HTR-8/SVneo (cell line): ENCODE results near the gene TNFRSF1A.
"Not testable (repeated sequence)": the region's sequence is repeated elsewhere in the genome, so short reads cannot be mapped to it uniquely, and the experiment has no call there.

Source experiments
- DNase-seq: peaks from one replicate; pipeline ENCODE4 v3.0.0; 2011; ENCODE audit warnings: low spot score, mixed read lengths; ENCODE audit not compliant: insufficient read length
- FAIRE-seq: peaks from 2 replicates; lab custom pipeline; 2011; peaks lifted over from hg19 to GRCh38; lab: Jason Lieb, UNC

Gene TNFRSF1A

DNA sequence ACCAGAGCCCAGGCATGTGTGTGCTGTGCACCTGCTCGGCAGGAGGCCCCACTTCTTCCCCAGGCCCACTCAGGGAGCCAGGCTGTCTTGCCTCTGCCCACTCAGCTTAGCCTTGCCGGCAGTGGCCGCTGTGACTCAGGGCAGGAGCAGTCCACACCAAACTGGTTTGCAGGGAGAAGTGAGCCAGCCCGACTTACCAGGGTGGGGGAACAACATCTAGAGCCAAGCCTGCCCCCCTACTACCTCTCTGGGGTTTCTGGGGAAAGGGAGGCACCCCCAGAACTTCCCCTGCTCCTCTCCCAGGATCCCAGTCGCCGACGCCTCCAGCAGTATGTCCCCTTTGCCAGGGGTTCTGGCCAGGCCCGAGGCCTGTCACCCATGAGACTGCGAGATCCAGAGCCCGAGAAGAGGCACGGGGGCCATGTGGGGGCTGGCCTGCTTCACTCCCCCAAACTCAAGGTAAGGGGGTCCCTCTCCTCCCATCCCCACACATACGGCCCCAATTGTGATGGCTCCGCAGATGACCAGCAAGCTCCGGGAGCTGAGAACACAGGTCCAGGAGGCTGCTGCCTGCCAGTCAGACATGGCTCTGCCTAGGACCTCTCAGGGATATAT is 28.4 kb downstream of the TNFRSF1A start:
- FAIRE-seq (no peak), DNase-seq (no peak)

DNA sequence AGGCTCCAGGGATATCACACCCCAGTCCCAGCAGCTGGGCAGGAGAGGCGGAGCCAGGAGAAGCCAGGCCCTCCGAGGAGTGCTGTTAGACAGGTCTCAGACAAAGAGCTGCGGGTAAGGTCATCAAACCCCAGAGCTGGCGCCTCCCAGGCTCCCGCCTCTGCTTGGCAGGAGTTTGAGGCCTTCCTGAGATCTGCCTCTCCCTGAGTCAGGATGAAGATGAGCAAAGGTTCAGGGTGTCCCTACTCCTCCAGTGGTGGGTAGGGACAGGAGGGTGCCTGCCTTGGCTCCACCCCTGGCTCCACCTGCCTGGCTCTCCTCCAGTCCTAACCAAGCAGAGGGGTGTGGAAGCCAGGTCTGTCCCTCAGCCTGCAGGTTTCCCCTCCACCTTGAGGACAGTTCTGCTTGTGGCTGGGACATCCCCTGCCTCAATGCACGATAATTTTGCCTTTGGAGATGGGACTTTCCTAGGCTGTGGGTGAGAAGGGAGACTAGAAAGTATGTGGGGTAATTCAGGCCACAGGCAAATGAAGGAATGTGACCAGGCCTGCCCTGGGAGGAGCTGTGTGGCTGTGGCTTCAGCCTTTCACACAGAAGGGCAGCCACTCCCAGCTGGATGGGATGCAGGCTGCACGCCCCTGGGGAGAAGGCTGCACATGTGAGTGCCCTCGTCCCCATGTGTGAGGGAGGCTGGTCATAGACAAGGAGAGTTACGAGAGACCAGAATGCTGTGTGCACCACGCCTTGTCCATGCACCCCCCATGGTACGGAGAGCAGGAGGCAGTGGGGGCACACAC is 29.1 kb downstream of the TNFRSF1A start:
- DNase-seq (peak; percentile 55), FAIRE-seq (peak; percentile 94)

DNA sequence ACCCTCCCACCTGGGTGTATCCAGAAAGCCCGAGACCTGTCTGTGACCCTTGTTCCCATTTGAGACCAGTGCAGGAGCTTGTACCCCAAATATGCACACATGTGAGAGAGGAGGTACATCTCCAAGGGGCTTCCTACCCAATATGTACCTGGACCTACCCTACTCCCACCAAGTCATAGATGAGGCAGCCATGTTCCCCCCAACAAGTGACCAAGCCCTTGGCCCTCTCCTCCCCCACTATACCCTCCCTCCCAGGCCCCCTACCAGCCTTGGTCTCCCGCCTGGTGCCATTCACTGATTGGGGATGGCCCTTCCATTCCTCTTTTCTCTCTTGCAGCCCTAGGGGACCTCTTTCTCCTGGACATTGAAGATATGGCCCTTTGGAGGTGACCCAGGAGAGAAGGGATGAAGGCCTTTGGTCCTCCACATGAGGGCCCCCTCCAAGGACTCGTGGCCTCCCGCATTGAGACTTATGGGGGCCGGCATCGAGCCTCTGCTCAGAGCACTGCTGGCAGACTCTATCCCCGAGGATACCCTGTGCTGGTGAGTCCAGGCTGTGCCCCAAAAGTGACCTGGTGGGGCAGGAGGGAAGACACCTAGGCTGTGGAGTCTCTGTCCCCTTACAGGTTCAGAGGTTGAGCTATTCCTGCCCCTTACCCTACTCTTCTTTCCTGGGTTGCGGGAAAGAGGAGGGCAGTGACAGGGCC is 29.9 kb downstream of the TNFRSF1A start:
- no peak for FAIRE-seq
- DNase-seq = no peak

DNA sequence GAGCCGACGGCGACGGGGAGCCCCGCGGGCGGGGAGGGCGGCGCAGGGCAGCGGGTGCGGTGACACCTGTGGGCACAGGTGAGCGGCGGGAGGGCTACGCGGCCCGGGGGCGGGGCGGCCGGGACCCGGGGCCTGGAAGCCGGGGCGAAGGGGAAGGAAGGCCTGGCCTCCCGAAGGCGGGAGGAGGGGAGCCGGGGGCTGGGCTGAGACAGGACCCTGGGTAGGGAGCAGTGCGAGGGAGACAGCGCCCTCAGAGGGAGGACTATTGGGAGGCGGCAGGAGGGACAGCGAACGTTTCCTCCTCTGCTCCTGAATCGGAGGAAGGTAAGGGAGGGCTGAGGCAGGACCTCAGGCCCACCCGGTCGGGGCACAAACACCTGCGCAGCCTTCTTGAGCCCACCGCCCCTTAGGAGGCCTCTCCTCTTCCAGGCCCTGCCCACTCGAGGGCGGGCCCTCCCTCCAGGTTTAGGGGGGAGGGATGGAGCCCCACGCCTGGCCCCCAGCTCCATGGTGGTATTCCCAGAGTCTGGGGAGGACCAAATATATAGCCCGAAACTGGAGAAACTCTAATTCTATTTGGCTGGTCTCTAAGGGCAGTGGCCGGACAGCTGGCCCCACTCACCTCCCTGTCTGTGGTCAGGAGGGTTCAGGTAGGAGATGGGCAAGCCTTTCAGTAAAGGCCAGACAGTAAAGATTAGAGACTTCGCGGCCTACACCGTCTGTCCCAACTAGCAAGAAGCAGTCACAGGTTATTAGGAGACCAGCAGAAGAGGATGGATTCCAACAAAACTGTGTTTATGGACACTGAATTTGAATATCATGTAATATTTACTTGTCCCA is 30.9 kb downstream of the TNFRSF1A start:
- no peak for DNase-seq
- FAIRE-seq = no peak

DNA sequence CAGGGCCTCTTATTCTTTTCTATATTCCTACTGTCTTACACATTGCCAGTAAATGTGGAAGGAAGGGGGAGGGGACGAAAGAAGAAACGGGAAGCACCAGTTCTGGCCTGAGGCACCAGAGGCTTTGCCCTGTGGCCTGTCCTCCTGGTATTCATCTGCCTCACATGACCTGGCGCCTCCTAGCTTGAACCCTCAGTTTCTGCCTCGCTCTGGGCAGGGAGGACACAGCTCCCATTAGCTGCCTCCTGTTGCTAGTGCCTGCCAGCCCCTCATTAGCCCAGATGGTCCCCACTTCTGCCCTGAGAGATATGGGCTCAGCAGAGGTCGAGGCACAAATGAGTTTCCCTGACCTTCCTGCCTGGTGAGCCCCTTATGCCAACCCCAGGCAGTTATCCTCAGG is 34.3 kb downstream of the TNFRSF1A start:
- FAIRE-seq = peak; percentile 4
- DNase-seq = no peak

DNA sequence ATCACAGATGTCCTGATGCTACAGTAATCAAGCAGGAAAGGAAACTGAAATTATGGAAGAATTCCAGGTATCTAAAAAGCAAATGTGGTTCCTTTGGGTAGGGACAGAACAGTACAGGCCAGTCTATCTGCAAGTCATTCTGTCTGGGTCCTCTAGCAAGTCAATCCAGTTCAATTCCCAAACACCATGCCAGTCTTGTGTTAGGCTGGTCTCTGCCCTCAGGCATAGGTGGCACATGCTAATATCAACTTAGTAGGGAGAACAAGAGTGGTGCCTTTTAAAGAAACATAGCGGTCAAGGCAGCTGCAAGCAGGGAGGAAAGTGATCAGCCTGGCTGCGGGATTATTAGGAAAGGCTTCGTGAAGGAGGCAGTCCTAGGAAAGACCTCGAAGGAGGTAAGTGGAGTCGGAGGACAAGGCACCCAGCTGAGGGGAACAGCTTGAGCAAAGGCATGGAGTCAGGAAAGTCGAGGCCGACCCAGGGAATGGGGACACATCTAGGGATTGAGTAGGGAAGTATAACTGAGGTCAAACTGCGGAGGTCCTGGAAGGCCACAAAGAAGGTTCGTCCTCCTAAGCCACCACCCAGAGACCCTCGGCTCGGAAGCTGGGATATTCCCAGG is 35.2 kb downstream of the TNFRSF1A start:
- DNase-seq (no peak), FAIRE-seq (peak; percentile 71)

DNA sequence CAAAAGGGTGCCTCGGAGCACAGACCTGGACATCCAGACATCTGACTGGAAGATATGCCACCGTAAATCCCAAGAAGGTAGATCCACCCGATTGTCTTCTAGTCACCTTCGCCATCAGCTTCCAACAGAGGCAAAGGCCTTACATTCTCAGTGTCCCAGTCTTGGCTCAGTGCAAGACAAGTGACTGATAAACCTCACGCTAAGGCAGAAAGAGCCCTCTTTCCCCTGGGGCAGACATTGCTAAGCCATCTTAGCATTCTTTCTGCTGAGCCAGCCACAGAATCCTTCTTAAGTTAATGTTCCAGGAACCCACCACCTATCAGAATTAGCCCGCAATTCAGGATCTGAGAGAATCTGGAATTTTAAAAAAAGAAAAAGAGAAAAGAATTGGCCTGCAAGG is 35.7 kb downstream of the TNFRSF1A start:
- DNase-seq (no peak), FAIRE-seq (no peak)

DNA sequence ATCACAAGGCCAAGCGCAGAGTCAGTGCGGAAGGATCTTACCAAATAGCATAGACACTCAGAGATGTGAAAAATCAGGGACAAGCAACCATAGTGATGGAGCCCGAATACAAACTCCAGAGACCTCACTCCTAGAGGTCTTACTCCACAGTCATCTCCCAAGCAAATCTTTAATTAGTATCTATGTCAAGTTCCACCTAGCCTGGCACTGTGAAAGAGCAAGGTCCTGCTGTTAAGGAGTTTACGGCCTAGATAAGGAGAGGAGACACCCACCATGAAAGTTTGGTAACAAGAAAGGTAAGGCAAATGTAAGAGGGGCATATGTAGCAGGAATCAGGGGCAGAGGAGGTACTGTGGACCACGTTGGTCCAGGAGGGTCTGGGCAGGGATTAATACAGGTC is 38.8 kb downstream of the TNFRSF1A start:
- FAIRE-seq = no peak
- DNase-seq = no peak

DNA sequence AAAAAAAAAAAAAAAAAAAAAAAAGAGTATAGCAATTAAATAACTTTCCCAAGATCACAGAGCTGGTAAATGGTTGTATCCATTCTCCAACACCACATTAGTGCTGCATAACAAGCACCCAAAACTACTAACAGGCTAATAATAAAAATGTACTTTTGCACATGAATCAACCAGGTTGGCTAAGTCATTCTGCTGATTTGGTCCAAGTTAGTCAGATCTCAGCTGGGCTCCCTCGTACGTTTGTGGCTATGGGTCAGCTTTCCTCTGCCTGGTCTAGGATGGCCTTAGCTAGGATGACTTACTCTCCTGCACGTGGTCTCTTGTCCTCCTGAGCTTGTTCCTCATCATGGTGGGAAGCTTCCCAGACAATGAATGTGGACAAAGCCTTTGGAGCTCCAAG is 39.3 kb downstream of the TNFRSF1A start:
- no peak for FAIRE-seq
- no peak for DNase-seq

DNA sequence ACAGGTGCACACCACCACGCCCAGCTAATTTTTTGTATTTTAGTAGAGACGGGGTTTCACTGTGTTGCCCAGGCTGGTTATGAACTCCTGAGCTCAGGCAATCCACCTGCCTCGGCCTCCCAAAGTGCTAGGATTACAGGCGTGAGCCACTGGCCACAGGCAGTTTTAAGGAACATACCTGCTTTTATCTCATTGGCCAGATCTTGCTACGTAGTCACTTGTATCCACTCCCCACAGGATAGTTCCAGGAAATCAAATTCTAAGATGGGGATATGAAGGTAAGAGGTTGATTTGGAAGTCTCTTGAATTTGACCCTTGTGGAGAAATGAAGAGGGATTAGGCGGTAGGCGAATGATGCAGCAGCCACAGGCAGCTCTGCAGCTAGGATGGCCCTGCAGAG is 40.2 kb downstream of the TNFRSF1A start:
- FAIRE-seq = no peak
- DNase-seq = no peak

DNA sequence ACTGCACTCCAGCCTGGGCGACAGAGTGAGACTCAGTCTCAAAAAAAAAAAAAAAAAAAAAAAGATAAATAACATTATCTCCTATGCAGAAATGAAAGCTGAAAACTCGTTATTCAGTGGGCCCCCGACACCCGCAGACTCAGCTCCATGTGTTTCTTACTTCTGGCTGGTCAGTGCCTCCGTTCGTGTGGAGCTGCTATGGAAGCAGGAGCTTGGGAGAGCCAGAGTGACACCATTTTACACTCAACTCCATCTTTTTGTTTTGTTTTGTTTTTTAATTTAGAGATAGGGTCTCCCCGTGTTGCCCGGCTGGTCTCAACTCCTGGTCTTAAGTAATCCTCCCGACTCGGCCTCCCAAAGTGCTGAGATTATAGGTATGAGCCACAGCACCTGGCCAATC is 44.7 kb downstream of the TNFRSF1A start:
- FAIRE-seq = no peak

DNA sequence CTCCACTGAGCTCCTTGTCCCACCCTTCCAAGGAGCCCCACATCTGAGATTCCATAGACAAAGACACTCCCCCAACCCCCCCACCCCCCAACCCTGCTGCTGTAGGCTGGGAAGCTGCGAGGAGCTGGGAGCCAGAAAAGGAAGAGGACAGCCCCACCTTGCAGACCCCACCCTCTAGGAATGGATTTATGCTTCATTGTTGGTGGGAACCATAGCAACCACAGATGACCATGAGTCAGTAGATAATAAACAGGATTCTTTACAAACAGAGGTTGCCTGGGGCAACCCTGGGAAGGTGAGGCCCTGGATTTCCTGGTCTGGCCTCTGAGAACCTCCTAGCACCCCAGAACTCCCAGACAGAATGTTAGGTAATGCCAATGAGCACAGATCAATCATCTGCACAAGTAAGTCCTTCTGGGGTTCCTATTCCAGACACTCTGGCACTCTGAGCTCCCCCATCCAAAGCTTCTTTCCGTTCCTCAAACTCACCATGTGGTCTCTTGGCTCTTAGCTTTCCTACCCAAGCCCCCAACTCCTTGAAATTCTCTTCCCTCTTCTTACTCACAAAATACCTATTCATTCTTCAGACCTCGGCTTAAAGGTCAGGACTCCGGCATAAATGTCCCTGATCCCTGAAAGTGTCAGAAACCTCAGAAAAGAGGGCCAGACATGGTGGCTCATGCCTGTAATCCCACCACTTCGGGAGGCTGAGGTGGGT is 46.6 kb downstream of the TNFRSF1A start:
- peak; percentile 69 for FAIRE-seq
- DNase-seq = peak; percentile 88

More for the DNA sequence above, 44.7 kb downstream of the TNFRSF1A start:
- DNase-seq = no peak

DNA sequence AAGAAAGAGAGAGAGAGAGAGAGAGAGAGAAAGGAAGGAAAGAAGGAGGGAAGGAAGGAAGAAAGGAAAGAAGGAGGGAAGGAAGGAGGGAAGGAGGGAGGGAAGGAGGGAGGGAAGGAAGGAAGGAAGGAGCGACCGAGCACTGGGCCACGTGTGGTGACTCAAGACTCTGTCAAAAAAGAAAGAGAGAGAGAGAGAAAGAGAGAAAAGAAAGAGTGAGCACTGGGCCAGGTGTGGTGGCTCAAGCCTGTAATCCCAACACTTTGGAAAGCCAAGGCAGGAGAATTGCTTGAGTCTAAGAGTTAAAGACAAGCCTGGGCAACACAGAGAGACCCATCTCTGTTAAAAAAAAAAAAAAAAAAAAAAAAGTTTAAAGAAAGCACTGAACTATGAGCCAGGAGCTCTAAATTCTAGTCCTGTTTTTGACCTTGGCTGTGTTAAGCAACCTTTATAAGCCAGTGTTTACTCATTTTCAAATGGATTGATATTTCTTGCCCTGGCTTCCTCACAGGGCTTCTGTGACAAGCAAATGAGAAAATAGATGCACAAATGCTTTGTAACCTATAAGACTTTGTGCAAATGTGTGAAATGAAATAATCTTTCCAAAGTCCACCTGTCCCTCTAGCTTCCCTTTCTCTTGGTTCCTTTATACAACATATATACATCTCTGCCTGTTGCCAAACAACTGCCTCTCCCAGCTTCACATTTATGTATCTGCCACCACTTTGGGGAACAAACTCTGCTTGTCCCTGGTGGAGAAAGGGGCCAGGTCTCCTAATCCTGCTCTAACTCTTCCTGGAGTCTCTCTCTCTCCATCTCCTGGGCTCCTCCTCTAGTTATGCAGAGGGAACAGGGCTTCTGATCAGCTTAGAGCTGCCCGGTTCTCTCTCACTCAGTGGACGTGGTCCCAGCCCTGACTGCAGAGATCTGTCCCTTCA is 47.5 kb downstream of the TNFRSF1A start:
- no peak for FAIRE-seq
- no peak for DNase-seq

DNA sequence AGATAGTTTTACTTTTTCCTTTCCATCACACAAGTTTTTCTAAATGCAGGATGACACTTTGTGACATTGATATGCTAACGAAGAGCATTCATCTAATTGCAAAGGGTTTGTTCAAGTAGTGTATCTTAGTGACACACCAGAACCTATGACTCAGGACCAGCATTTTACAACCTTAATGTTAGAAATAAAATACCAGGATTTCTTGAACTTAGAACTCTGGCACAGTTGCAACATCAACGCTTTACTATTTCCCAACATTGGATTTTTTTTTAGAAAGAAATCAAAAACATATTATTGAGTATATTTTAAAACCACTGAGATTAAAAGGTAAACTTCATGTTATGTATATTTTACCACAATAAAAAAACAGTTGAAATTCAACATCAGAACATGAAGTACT is 49.3 kb downstream of the TNFRSF1A start:
- no peak for FAIRE-seq
- DNase-seq = no peak

DNA sequence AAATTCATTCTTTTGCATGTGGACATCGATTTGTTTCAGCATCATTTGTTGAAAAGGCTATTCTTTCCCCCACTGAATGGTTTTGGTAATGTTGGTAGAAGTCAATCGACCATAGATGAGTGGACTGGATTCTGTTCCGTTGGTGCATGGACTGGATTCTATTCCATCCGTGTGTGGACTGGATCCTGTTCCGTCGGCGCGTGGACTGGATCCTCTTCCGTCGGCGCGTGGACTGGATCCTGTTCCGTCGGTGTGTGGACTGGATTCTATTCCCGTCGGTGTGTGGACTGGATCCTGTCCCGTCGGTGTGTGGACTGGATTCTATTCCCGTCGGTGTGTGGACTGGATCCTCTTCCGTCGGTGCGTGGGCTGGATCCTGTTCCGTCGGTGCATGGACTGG is 52.0 kb downstream of the TNFRSF1A start:
- not testable (repeated sequence) for FAIRE-seq, DNase-seq

DNA sequence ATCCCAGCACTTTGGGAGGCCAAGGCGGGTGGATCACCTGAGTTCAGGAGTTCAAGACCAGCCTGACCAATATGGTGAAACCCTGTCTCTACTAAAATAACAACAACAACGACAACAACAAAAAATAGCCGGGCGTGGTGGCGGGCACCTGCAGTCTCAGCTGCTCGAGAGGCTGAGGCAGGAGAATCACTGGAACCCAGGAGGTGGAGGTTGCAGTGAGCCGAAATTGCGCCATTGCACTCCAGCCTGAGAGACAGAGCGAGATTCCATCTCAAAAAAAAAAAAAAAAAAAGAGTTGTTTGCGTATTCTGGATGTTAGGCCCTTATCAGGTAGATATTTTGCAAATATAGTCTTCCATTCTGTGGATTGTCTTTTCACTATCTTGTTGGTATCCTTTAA is 52.8 kb downstream of the TNFRSF1A start:
- not testable (repeated sequence) for DNase-seq, FAIRE-seq

DNA sequence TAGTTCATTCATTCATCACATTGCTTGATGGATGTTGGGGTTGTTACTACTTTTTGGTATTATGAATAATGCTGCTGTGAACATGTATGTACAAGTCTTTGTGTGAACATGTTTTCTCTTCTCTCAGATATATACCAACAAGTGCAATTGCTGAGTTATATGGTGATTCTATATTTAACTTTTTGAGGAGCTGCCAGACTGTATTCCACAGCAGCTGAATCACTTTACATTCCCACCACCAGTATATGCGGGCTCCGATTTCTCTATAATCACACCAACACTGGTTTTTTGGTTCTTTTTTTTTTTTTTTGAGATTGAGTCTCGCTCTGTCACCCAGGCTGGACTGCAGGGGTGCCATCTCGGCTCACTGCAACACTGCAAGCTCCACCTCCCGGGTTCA is 53.6 kb downstream of the TNFRSF1A start:
- DNase-seq (no peak), FAIRE-seq (no peak)
